ENCODE results near the gene HSD17B8. TPM values are rescaled to one million over a fixed set of nuclear protein-coding genes. Genes with fewer than 3 reads are reported as not detected.
A peak's percentile ranks its signal among the peaks of the same experiment; 100 is the strongest.

Gene HSD17B8
- 19.3 TPM for polyA plus RNA-seq (2013)

GRCh38 chr6:33204415-33205190 lies at the start of gene HSD17B8:
Gene HSD17B8 (plus strand): TSS chr6:33204655. CDS start chr6:33204669, 14 bp downstream.
- peaks cover 6 to 56% (median 45%) of the 10 kb centered on the region in 4 experiments for H3K4me1 ChIP-seq (ENCODE audit: control extremely low read depth in 1 of 4, control insufficient read depth in 4 of 4, insufficient read depth in 4 of 4, low read length in 3 of 4)
- H3K27ac ChIP-seq (ENCODE audit: insufficient read depth in 1 of 2, low read depth in 1 of 2, low read length in 2 of 2, poor library complexity in 1 of 2, severe bottlenecking in 2 of 2): peak within 1 kb of the TSS in 1 of 2 experiments; percentile 51
- peak within 1 kb of the TSS; percentile 45 to 94 (median 80) for H3K4me3 ChIP-seq (ENCODE audit: control insufficient read depth in 1 of 7, extremely low read depth in 1 of 7, insufficient read depth in 4 of 7, low read depth in 2 of 7, low read length in 6 of 7)
- H3K27me3 ChIP-seq (replicated peaks in 2 of 5; ENCODE audit: control insufficient read depth in 4 of 5, insufficient read depth in 5 of 5, low read length in 4 of 5): no peaks in the 10 kb centered on the region
- DNase-seq: peak; percentile 90 to 91 (median 91)
- ChIA-PET POLR2A (interaction anchor here (0.6 kb wide), 1 partner anchor 44 kb away, joined by 3 read pairs; no protein-coding TSS in a partner anchor), CTCF (interaction anchor here (0.7 to 1.4 kb wide), 3 partner anchors 9 to 78 kb away, joined by 3 to 4 read pairs (median 3); no protein-coding TSS in a partner anchor)
- H3K36me3 ChIP-seq (ENCODE audit: control insufficient read depth in 4 of 4, insufficient read depth in 4 of 4, low read length in 3 of 4): peaks cover 2 to 28% (median 18%) of the 10 kb centered on the region in 4 experiments
- no peaks in the 10 kb centered on the region for H3K9me3 ChIP-seq (ENCODE audit: control extremely low read depth in 1 of 5, control insufficient read depth in 4 of 5, insufficient read depth in 2 of 5, low read depth in 1 of 5, low read length in 4 of 5)
- under 1% methylated on average over 43 of the region's 48 CpGs for WGBS (ENCODE audit: insufficient coverage)

GRCh38 chr6:33156561-33156960 lies 47.9 kb upstream of the HSD17B8 start:
- no peak for DNase-seq
- ChIA-PET POLR2A (no interaction called here), CTCF (interaction anchor here (1.0 to 1.5 kb wide), 4 partner anchors 8 to 30 kb away, joined by 3 to 5 read pairs (median 4); no protein-coding TSS in a partner anchor)
- H3K27me3 ChIP-seq (replicated peaks in 2 of 5; ENCODE audit: control insufficient read depth in 4 of 5, insufficient read depth in 5 of 5, low read length in 4 of 5): no peaks in the 10 kb centered on the region
- 98% methylated on average over 6 of the region's 6 CpGs for WGBS (ENCODE audit: insufficient coverage)
- no peaks in the 10 kb centered on the region for H3K36me3 ChIP-seq (ENCODE audit: control insufficient read depth in 4 of 4, insufficient read depth in 4 of 4, low read length in 3 of 4)
- no peak overlapping the region for H3K4me3 ChIP-seq (ENCODE audit: control insufficient read depth in 1 of 7, extremely low read depth in 1 of 7, insufficient read depth in 4 of 7, low read depth in 2 of 7, low read length in 6 of 7)
- H3K9me3 ChIP-seq (ENCODE audit: control extremely low read depth in 1 of 5, control insufficient read depth in 4 of 5, insufficient read depth in 2 of 5, low read depth in 1 of 5, low read length in 4 of 5): peaks cover 0 to 3% (median 0%) of the 10 kb centered on the region in 5 experiments
- no peak overlapping the region for H3K27ac ChIP-seq (ENCODE audit: insufficient read depth in 1 of 2, low read depth in 1 of 2, low read length in 2 of 2, poor library complexity in 1 of 2, severe bottlenecking in 2 of 2)
- peaks cover 0 to 11% (median 9%) of the 10 kb centered on the region in 4 experiments for H3K4me1 ChIP-seq (ENCODE audit: control extremely low read depth in 1 of 4, control insufficient read depth in 4 of 4, insufficient read depth in 4 of 4, low read length in 3 of 4)

GRCh38 chr6:33156964-33157363 lies 47.5 kb upstream of the HSD17B8 start:
- Histone ChIP-seq H3K4me3 (ENCODE audit: control insufficient read depth in 1 of 7, extremely low read depth in 1 of 7, insufficient read depth in 4 of 7, low read depth in 2 of 7, low read length in 6 of 7) (no peak overlapping the region), H3K27ac (ENCODE audit: insufficient read depth in 1 of 2, low read depth in 1 of 2, low read length in 2 of 2, poor library complexity in 1 of 2, severe bottlenecking in 2 of 2) (no peak overlapping the region), H3K36me3 (ENCODE audit: control insufficient read depth in 4 of 4, insufficient read depth in 4 of 4, low read length in 3 of 4) (no peaks in the 10 kb centered on the region), H3K9me3 (ENCODE audit: control extremely low read depth in 1 of 5, control insufficient read depth in 4 of 5, insufficient read depth in 2 of 5, low read depth in 1 of 5, low read length in 4 of 5) (peaks cover 0 to 3% (median 0%) of the 10 kb centered on the region in 5 experiments), H3K27me3 (replicated peaks in 2 of 5; ENCODE audit: control insufficient read depth in 4 of 5, insufficient read depth in 5 of 5, low read length in 4 of 5) (no peaks in the 10 kb centered on the region), H3K4me1 (ENCODE audit: control extremely low read depth in 1 of 4, control insufficient read depth in 4 of 4, insufficient read depth in 4 of 4, low read length in 3 of 4) (peaks cover 0 to 15% (median 12%) of the 10 kb centered on the region in 4 experiments)
- 100% methylated on average over 1 of the region's 2 CpGs for WGBS (ENCODE audit: insufficient coverage)
- no peak for DNase-seq
- ChIA-PET CTCF (interaction anchor here (0.8 to 1.5 kb wide), 5 partner anchors 8 to 31 kb away, joined by 3 to 5 read pairs (median 4); no protein-coding TSS in a partner anchor), POLR2A (interaction anchor here (0.6 kb wide), 1 partner anchor 811 kb away, joined by 3 read pairs; no protein-coding TSS in a partner anchor)

DNA sequence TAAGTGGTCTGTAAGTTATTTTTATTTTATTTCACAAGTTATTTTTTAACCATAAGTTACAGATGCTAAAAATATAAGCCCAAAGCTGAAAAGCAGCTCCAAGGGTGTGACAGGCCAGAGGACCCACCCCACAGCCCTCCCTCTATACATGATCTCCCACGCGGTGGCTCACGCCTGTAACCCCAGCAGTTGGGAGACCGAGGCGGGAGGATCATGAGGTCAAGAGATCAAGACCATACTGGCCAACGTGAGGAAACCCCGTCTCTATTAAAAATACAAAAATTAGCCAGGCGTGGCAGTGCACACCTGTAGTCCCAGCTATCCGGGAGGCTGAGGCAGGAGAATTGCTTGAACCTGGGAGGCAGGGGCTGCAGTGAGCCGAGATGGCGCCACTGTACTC lies 44.4 kb upstream of the HSD17B8 start:
- 97% methylated on average over 10 of the region's 11 CpGs for WGBS (ENCODE audit: insufficient coverage)
- DNase-seq: no peak
- ChIA-PET CTCF (interaction anchor here (0.9 to 7.0 kb wide), 15 partner anchors 9 to 226 kb away, joined by 3 to 62 read pairs (median 5); no protein-coding TSS in a partner anchor), POLR2A (no interaction called here)
- Histone ChIP-seq H3K36me3 (ENCODE audit: control insufficient read depth in 4 of 4, insufficient read depth in 4 of 4, low read length in 3 of 4) (no peaks in the 10 kb centered on the region), H3K27ac (ENCODE audit: insufficient read depth in 1 of 2, low read depth in 1 of 2, low read length in 2 of 2, poor library complexity in 1 of 2, severe bottlenecking in 2 of 2) (no peak overlapping the region), H3K4me3 (ENCODE audit: control insufficient read depth in 1 of 7, extremely low read depth in 1 of 7, insufficient read depth in 4 of 7, low read depth in 2 of 7, low read length in 6 of 7) (no peak overlapping the region), H3K4me1 (ENCODE audit: control extremely low read depth in 1 of 4, control insufficient read depth in 4 of 4, insufficient read depth in 4 of 4, low read length in 3 of 4) (peaks cover 0 to 20% (median 14%) of the 10 kb centered on the region in 4 experiments), H3K9me3 (ENCODE audit: control extremely low read depth in 1 of 5, control insufficient read depth in 4 of 5, insufficient read depth in 2 of 5, low read depth in 1 of 5, low read length in 4 of 5) (no peaks in the 10 kb centered on the region), H3K27me3 (replicated peaks in 2 of 5; ENCODE audit: control insufficient read depth in 4 of 5, insufficient read depth in 5 of 5, low read length in 4 of 5) (peaks cover 0 to 5% (median 0%) of the 10 kb centered on the region in 5 experiments)

DNA sequence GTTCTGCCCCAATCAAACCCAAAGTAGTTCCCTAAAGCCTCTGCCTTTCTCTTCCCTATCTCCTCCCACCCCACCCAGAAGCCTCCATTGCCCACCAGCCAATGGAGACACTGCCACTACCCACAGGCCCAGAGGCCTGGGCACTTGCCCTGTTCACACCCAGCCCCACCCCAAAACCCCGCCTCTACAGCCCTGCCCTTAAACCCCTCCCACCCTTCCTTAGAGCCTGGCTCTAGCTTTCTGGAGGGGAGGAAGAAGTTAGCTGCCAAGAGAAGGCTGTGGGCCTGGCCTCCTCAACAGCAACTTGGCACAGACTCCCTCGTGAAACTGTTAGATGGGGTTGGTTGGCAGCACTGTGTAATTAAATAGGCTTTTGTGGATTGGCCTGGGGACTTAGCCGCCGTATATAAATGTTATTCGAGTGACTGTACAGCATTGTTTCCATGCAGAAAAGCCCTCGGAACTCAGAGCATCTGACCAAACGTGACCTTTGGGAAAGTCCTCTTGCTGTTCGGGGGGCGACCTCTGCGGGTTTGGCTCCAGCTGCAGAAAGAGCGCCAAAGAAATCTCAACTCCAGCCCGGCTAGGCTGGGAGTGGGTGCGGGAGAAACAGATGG lies 43.6 kb upstream of the HSD17B8 start:
- 61% methylated on average over 12 of the region's 13 CpGs for WGBS (ENCODE audit: insufficient coverage)
- ChIA-PET CTCF (interaction anchor here (0.7 to 7.0 kb wide), 14 partner anchors 9 to 227 kb away, joined by 3 to 62 read pairs (median 4); no protein-coding TSS in a partner anchor), POLR2A (no interaction called here)
- H3K27me3 ChIP-seq (replicated peaks in 2 of 5; ENCODE audit: control insufficient read depth in 4 of 5, insufficient read depth in 5 of 5, low read length in 4 of 5): peaks cover 0 to 5% (median 0%) of the 10 kb centered on the region in 5 experiments
- H3K27ac ChIP-seq (ENCODE audit: insufficient read depth in 1 of 2, low read depth in 1 of 2, low read length in 2 of 2, poor library complexity in 1 of 2, severe bottlenecking in 2 of 2): no peak overlapping the region
- H3K4me3 ChIP-seq (ENCODE audit: control insufficient read depth in 1 of 7, extremely low read depth in 1 of 7, insufficient read depth in 4 of 7, low read depth in 2 of 7, low read length in 6 of 7): no peak overlapping the region
- no peaks in the 10 kb centered on the region for H3K9me3 ChIP-seq (ENCODE audit: control extremely low read depth in 1 of 5, control insufficient read depth in 4 of 5, insufficient read depth in 2 of 5, low read depth in 1 of 5, low read length in 4 of 5)
- no peaks in the 10 kb centered on the region for H3K36me3 ChIP-seq (ENCODE audit: control insufficient read depth in 4 of 4, insufficient read depth in 4 of 4, low read length in 3 of 4)
- peak; percentile 29 to 44 (median 34) for DNase-seq
- H3K4me1 ChIP-seq (ENCODE audit: control extremely low read depth in 1 of 4, control insufficient read depth in 4 of 4, insufficient read depth in 4 of 4, low read length in 3 of 4): peaks cover 0 to 20% (median 14%) of the 10 kb centered on the region in 4 experiments

- ChIA-PET CTCF (interaction anchor here (0.7 to 7.0 kb wide), 18 partner anchors 7 to 228 kb away, joined by 3 to 62 read pairs (median 3); partner anchors contain the start of gene COL11A2), POLR2A (interaction anchor here (1.3 kb wide), 1 partner anchor 88 kb away, joined by 3 read pairs; no protein-coding TSS in a partner anchor)
- no peaks in the 10 kb centered on the region for H3K9me3 ChIP-seq (ENCODE audit: control extremely low read depth in 1 of 5, control insufficient read depth in 4 of 5, insufficient read depth in 2 of 5, low read depth in 1 of 5, low read length in 4 of 5)
- H3K36me3 ChIP-seq (ENCODE audit: control insufficient read depth in 4 of 4, insufficient read depth in 4 of 4, low read length in 3 of 4): no peaks in the 10 kb centered on the region
- peak overlapping the region; percentile 19 to 78 (median 57) for H3K4me3 ChIP-seq (ENCODE audit: control insufficient read depth in 1 of 7, extremely low read depth in 1 of 7, insufficient read depth in 4 of 7, low read depth in 2 of 7, low read length in 6 of 7)
- H3K4me1 ChIP-seq (ENCODE audit: control extremely low read depth in 1 of 4, control insufficient read depth in 4 of 4, insufficient read depth in 4 of 4, low read length in 3 of 4): peaks cover 0 to 20% (median 14%) of the 10 kb centered on the region in 4 experiments
- H3K27ac ChIP-seq (ENCODE audit: insufficient read depth in 1 of 2, low read depth in 1 of 2, low read length in 2 of 2, poor library complexity in 1 of 2, severe bottlenecking in 2 of 2): no peak overlapping the region
- 5% methylated on average over 48 of the region's 58 CpGs for WGBS (ENCODE audit: insufficient coverage)
- peak; percentile 61 to 74 (median 73) for DNase-seq
- peaks cover 0 to 5% (median 0%) of the 10 kb centered on the region in 5 experiments for H3K27me3 ChIP-seq (replicated peaks in 2 of 5; ENCODE audit: control insufficient read depth in 4 of 5, insufficient read depth in 5 of 5, low read length in 4 of 5)
These were observed 42.8 kb upstream of the HSD17B8 start for GRCh38 chr6:33161354-33162331.
